ENCODE results near the gene BOLL.
"Not testable (repeated sequence)": the region's sequence is repeated elsewhere in the genome, so short reads cannot be mapped to it uniquely, and the experiment has no call there.

DNA sequence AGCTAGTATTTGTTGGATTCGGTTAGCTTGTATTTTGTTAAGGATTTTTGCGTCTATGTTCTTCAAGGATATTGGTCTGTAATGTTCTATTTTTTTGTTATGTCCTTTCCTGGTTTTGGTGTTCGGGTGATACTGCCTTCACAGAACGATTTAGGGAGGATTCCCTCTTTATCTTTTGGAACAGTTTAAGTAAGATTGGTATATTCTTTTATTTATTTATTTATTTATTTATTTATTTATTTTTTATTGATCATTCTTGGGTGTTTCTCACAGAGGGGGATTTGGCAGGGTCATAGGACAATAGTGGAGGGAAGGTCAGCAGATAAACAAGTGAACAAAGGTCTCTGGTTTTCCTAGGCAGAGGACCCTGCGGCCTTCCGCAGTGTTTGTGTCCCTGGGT lies 89.9 kb downstream of the BOLL start:
- TF ChIP-seq, protein P1, sequence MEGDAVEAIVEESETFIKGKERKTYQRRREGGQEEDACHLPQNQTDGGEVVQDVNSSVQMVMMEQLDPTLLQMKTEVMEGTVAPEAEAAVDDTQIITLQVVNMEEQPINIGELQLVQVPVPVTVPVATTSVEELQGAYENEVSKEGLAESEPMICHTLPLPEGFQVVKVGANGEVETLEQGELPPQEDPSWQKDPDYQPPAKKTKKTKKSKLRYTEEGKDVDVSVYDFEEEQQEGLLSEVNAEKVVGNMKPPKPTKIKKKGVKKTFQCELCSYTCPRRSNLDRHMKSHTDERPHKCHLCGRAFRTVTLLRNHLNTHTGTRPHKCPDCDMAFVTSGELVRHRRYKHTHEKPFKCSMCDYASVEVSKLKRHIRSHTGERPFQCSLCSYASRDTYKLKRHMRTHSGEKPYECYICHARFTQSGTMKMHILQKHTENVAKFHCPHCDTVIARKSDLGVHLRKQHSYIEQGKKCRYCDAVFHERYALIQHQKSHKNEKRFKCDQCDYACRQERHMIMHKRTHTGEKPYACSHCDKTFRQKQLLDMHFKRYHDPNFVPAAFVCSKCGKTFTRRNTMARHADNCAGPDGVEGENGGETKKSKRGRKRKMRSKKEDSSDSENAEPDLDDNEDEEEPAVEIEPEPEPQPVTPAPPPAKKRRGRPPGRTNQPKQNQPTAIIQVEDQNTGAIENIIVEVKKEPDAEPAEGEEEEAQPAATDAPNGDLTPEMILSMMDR (conservative IDR thresholded peaks at IDR 0.05 in 1 of 2, IDR thresholded peaks at IDR 0.05 in 1 of 2; ENCODE audit: extremely low read depth in 1 of 2, insufficient read depth in 1 of 2, low read depth in 1 of 2, low read length in 2 of 2), result not testable (repeated sequence)
- TF ChIP-seq EZH2 (IDR thresholded peaks at IDR 0.05; ENCODE audit: borderline replicate concordance, low read length), result not testable (repeated sequence)
